AG04450 (cell line): ENCODE measurements around the gene SELENOS. TPM values are rescaled to one million over a fixed set of nuclear protein-coding genes. Genes with fewer than 3 reads are reported as not detected.

Source experiments
- CTCF ChIA-PET: fragments of 300-600, 350-600 bp; formaldehyde crosslinking; extraction: SDS; loops from one replicate; lab custom pipeline; 2022; ENCODE audit warnings: antibody characterized with exemption, inconsistent platforms; lab: Charles Lee
- POLR2A ChIA-PET: fragments of 350-600 bp; formaldehyde crosslinking; extraction: SDS; loops from one replicate; lab custom pipeline; 2021; ENCODE audit warnings: antibody characterized with exemption, inconsistent platforms; lab: Yijun Ruan, JAX
- DNase-seq: peaks from one replicate; pipeline ENCODE4 v3.0.0-alpha.2; 2011; ENCODE audit warnings: low read depth, low spot score
- H3K27ac ChIP-seq: one replicate; pipeline ENCODE4 v1.5.1; 2012; ENCODE audit warnings: low read depth, low read length, control low read depth
- H3K27me3 ChIP-seq: one replicate; pipeline ENCODE4 v1.6.0; 2012; ENCODE audit warnings: low read length; ENCODE audit not compliant: control insufficient read depth, insufficient read depth
- H3K4me3 ChIP-seq: 2 replicates; pipeline ENCODE4 v1.5.1; 2011; ENCODE audit warnings: mild to moderate bottlenecking, low read depth, low read length, control low read depth
- H3K9me3 ChIP-seq: 2 replicates; pipeline ENCODE4 v1.5.1; 2012; ENCODE audit warnings: low read length; ENCODE audit not compliant: control insufficient read depth, insufficient read depth
- CTCF ChIP-seq: IDR thresholded peaks from 2 replicates; pipeline ENCODE4 v1.5.1; 2011; ENCODE audit warnings: low read depth, low read length, control low read depth, inconsistent platforms
- polyA plus RNA-seq: library from polyadenylated mRNA; depleted of rRNA; stranded (reverse); fragments of >200 nt; gene quantifications from 2 replicates; pipeline ENCODE4 v1.2.3, GENCODE V29; 2011

The SELENOS gene
- polyA plus RNA-seq, 1 experiment, result 100 TPM

GRCh38 chr15:101315736-101316135, 38.5 kb upstream of the SELENOS start:
- Histone ChIP-seq H3K9me3 (no peaks in the 10 kb centered on the region), H3K27me3 (peaks cover 21% of the 10 kb centered on the region), H3K27ac (no peak overlapping the region), H3K4me3 (no peak overlapping the region)
- CTCF ChIA-PET, result interaction anchor here (0.6 to 1.2 kb wide), 2 partner anchors 15 to 306 kb away, joined by 3 read pairs; no protein-coding TSS in a partner anchor
- DNase-seq, result no peak
- no peak for TF ChIP-seq CTCF
- POLR2A ChIA-PET, result no interaction called here

- CTCF ChIA-PET, result interaction anchor here (1.2 kb wide), 1 partner anchor 14 kb away, joined by 3 read pairs; no protein-coding TSS in a partner anchor
- Histone ChIP-seq H3K4me3 (no peak overlapping the region), H3K27ac (no peak overlapping the region), H3K9me3 (no peaks in the 10 kb centered on the region; the same call in 1 of the 2 replicates), H3K27me3 (peaks cover 14% of the 10 kb centered on the region)
- DNase-seq, result no peak
- POLR2A ChIA-PET, result no interaction called here
- no peak for TF ChIP-seq CTCF
Measured at GRCh38 chr15:101314336-101315125, 37.2 kb upstream of the SELENOS start.

GRCh38 chr15:101313041-101313761, 35.9 kb upstream of the SELENOS start:
- H3K9me3 ChIP-seq, result no peaks in the 10 kb centered on the region; the same call in 1 of the 2 replicates
- DNase-seq, result no peak
- POLR2A ChIA-PET, result no interaction called here
- no peak for TF ChIP-seq CTCF
- H3K27me3 ChIP-seq, result peaks cover 12% of the 10 kb centered on the region
- H3K27ac ChIP-seq, result no peak overlapping the region
- CTCF ChIA-PET, result interaction anchor here (1.5 kb wide), 1 partner anchor 10 kb away, joined by 4 read pairs; no protein-coding TSS in a partner anchor
- no peak overlapping the region for H3K4me3 ChIP-seq

GRCh38 chr15:101310508-101310907, 33.2 kb upstream of the SELENOS start:
- H3K4me3 ChIP-seq, result no peak overlapping the region
- no peak for TF ChIP-seq CTCF
- DNase-seq, result no peak
- POLR2A ChIA-PET, result no interaction called here
- H3K27me3 ChIP-seq, result peaks cover 3% of the 10 kb centered on the region
- H3K9me3 ChIP-seq, result no peaks in the 10 kb centered on the region; the same call in 1 of the 2 replicates
- CTCF ChIA-PET, result interaction anchor here (1.0 kb wide), 1 partner anchor 13 kb away, joined by 5 read pairs; no protein-coding TSS in a partner anchor
- H3K27ac ChIP-seq, result no peak overlapping the region
